Measurements from ENCODE around the gene CSN3. TPM values are rescaled to one million over a fixed set of nuclear protein-coding genes. Genes with fewer than 3 reads are reported as not detected.
A peak's percentile ranks its signal among the peaks of the same experiment; 100 is the strongest.

Gene CSN3
- total RNA-seq, 1 donor from 2014 or later: not detected

DNA sequence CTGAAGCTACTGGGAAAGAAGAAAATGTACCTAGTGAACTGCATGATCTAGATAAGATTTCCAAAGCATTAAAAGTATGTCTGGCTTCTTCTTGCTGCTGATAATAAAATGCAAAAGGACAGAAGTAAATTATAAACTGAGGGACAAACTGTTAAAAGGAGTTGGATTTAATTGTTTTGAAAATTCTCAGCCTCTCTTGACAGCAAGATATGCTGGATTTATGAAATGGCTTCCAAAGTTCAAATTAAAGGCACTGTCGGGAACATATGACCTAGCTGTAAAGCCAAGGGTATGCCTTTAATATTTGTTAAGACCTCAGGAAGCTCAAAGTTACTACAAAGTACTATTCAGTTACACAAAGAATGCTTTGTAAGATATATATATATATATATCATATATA, 46.3 kb downstream of the CSN3 start:
- no peaks in the 10 kb centered on the region for H3K9me3 Mint-ChIP-seq

DNA sequence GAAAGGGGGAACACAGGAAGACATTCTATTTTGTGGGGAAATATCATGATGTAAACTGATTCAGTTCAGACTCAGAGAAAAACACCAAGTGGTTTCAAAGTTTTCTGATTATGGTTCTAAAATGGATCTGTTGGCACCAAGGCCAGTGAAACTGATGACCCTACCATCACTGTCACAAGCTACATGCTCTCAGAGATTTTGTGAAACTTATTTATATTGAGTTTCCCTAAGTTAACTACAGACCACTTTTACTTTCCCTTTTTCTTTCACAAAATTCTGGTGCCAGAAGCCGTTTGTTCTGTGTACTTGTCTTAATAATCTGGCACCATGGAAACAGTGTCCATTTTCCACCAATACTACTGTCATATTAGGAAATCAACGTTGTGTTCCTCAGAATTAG, 48.9 kb downstream of the CSN3 start:
- no peak for DNase-seq (ENCODE audit: low spot score)
- no peaks in the 10 kb centered on the region for H3K9me3 ChIP-seq (ENCODE audit: low read depth)
- no peaks in the 10 kb centered on the region for H4K20me1 ChIP-seq (ENCODE audit: low read depth)
- Mint-ChIP-seq H3K4me1 (no peaks in the 10 kb centered on the region), H3K4me3 (no peak overlapping the region), H3K27ac (no peak overlapping the region), H3K36me3 (no peaks in the 10 kb centered on the region), H3K9me3 (no peaks in the 10 kb centered on the region), H3K27me3 (ENCODE audit: insufficient read depth, low read depth) (peaks cover 2% of the 10 kb centered on the region)
- no peaks in the 10 kb centered on the region for H3K79me2 ChIP-seq (ENCODE audit: low read depth)
- no peaks in the 10 kb centered on the region for H3K27me3 ChIP-seq
- H3K27ac ChIP-seq: no peak overlapping the region
- peaks cover 5% of the 10 kb centered on the region for H3K4me1 ChIP-seq
- H3K9ac ChIP-seq: no peak overlapping the region
- no peak overlapping the region for H3K4me2 ChIP-seq
- no peaks in the 10 kb centered on the region for H3F3A ChIP-seq (ENCODE audit: low read depth)
- peak overlapping the region; percentile 14 for H2AFZ ChIP-seq (replicated peaks)
- H3K4me3 ChIP-seq: no peak overlapping the region
- H3K36me3 ChIP-seq: no peaks in the 10 kb centered on the region
- TF ChIP-seq EZH2phosphoT487 (IDR thresholded peaks at IDR 0.05) (no peak), EZH2 (IDR thresholded peaks at IDR 0.05) (no peak)
- TF ChIP-seq, protein P1, sequence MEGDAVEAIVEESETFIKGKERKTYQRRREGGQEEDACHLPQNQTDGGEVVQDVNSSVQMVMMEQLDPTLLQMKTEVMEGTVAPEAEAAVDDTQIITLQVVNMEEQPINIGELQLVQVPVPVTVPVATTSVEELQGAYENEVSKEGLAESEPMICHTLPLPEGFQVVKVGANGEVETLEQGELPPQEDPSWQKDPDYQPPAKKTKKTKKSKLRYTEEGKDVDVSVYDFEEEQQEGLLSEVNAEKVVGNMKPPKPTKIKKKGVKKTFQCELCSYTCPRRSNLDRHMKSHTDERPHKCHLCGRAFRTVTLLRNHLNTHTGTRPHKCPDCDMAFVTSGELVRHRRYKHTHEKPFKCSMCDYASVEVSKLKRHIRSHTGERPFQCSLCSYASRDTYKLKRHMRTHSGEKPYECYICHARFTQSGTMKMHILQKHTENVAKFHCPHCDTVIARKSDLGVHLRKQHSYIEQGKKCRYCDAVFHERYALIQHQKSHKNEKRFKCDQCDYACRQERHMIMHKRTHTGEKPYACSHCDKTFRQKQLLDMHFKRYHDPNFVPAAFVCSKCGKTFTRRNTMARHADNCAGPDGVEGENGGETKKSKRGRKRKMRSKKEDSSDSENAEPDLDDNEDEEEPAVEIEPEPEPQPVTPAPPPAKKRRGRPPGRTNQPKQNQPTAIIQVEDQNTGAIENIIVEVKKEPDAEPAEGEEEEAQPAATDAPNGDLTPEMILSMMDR (IDR thresholded peaks at IDR 0.05): no peak

More for the DNA sequence above, 46.3 kb downstream of the CSN3 start:
- Histone ChIP-seq H3K27ac (no peak overlapping the region), H3K9ac (no peak overlapping the region), H3K4me1 (no peaks in the 10 kb centered on the region), H3K9me3 (ENCODE audit: low read depth) (no peaks in the 10 kb centered on the region), H3K4me2 (no peak overlapping the region), H3F3A (ENCODE audit: low read depth) (no peaks in the 10 kb centered on the region), H3K79me2 (ENCODE audit: low read depth) (no peaks in the 10 kb centered on the region), H3K36me3 (no peaks in the 10 kb centered on the region), H2AFZ (replicated peaks) (peak overlapping the region; percentile 67), H3K27me3 (no peaks in the 10 kb centered on the region), H3K4me3 (no peak overlapping the region), H4K20me1 (ENCODE audit: low read depth) (no peaks in the 10 kb centered on the region)
- Mint-ChIP-seq H3K4me1 (no peaks in the 10 kb centered on the region), H3K4me3 (no peak overlapping the region), H3K27ac (no peak overlapping the region), H3K27me3 (ENCODE audit: insufficient read depth, low read depth) (no peaks in the 10 kb centered on the region), H3K36me3 (no peaks in the 10 kb centered on the region)
- DNase-seq (ENCODE audit: low spot score): no peak
- no peak for TF ChIP-seq EZH2 (IDR thresholded peaks at IDR 0.05)
- TF ChIP-seq EZH2phosphoT487 (IDR thresholded peaks at IDR 0.05): no peak
- TF ChIP-seq, protein P1 (IDR thresholded peaks at IDR 0.05): no peak

DNA sequence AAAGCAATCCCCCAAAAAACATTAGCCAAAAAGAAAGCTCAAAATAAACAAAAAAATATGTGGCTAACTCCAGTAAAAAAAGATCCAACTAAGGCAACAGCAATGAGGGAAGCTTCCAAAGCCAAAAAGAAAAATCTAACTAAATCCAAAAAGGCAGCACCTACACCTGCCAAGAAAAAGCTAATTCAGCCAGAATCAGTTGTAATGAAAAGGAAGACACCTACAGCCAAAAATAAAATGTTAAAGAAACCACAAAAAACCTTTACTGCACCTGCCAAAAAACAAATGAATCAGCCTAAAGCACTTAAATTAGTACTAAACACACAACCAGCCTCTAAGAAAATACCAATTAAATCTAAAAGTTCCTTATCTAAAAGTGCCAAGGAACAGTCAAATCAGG, 55.2 kb downstream of the CSN3 start:
- Mint-ChIP-seq H3K27ac (no peak overlapping the region), H3K9me3 (peaks cover 2% of the 10 kb centered on the region), H3K27me3 (ENCODE audit: insufficient read depth, low read depth) (peaks cover 7% of the 10 kb centered on the region), H3K4me3 (no peak overlapping the region), H3K36me3 (peaks cover 1% of the 10 kb centered on the region), H3K4me1 (no peaks in the 10 kb centered on the region)
- no peaks in the 10 kb centered on the region for H3K27me3 ChIP-seq
- no peak overlapping the region for H3K4me3 ChIP-seq
- H3K27ac ChIP-seq: no peak overlapping the region
- H3K4me1 ChIP-seq: peaks cover 5% of the 10 kb centered on the region
- no peaks in the 10 kb centered on the region for H3K36me3 ChIP-seq
- no peaks in the 10 kb centered on the region for H3K79me2 ChIP-seq (ENCODE audit: low read depth)
- no peak overlapping the region for H3K9ac ChIP-seq
- TF ChIP-seq, protein P1 (IDR thresholded peaks at IDR 0.05): no peak
- no peaks in the 10 kb centered on the region for H4K20me1 ChIP-seq (ENCODE audit: low read depth)
- no peaks in the 10 kb centered on the region for H3K9me3 ChIP-seq (ENCODE audit: low read depth)
- no peak for DNase-seq (ENCODE audit: low spot score)
- no peaks in the 10 kb centered on the region for H3F3A ChIP-seq (ENCODE audit: low read depth)
- H2AFZ ChIP-seq (replicated peaks): no peak overlapping the region
- H3K4me2 ChIP-seq: no peak overlapping the region

Data from neural progenitor cell (in vitro differentiated cells).